Fibroblast of lung (primary cell): ENCODE measurements around the gene CD58. TPM values are rescaled to one million over a fixed set of nuclear protein-coding genes. Genes with fewer than 3 reads are reported as not detected.

Experiments used
- DNase-seq, 2 donors: peaks; one replicate each; pipeline versions ENCODE4 v3.0.0 to v3.0.0-alpha.2; 2010; ENCODE audit warnings: low read depth in 2 of 2
- H2AFZ ChIP-seq: 2 replicates; pipeline ENCODE4 v1.5.1; 2012; ENCODE audit warnings: low read length, control low read depth, inconsistent platforms
- H3K27ac ChIP-seq: 2 replicates; pipeline ENCODE4 v1.5.1; 2011; ENCODE audit warnings: low read length, control low read depth; ENCODE audit not compliant: insufficient read depth
- H3K27me3 ChIP-seq: 2 replicates; pipeline ENCODE4 v1.5.1; 2011; ENCODE audit warnings: mild to moderate bottlenecking, low read length; ENCODE audit not compliant: control insufficient read depth, insufficient read depth
- H3K36me3 ChIP-seq: 2 replicates; pipeline ENCODE4 v1.5.1; 2011; ENCODE audit warnings: low read length; ENCODE audit not compliant: control insufficient read depth, insufficient read depth
- H3K4me1 ChIP-seq: 2 replicates; pipeline ENCODE4 v1.5.1; 2011; ENCODE audit warnings: low read length; ENCODE audit not compliant: control insufficient read depth, insufficient read depth; ENCODE audit errors: extremely low read depth
- H3K4me2 ChIP-seq: 2 replicates; pipeline ENCODE4 v1.5.1; 2011; ENCODE audit warnings: low read length, control low read depth; ENCODE audit not compliant: insufficient read depth; ENCODE audit errors: extremely low read depth
- H3K4me3 ChIP-seq, 4 experiments: fragments of 200-600 bp in 1 of 4; sonication (generic) in 1 of 4; replicated peaks in 1 of 4; 2 replicates each; pipeline ENCODE4 v1.5.1; 2011 to 2016; ENCODE audit warnings: low read length in 4 of 4, low read depth in 3 of 4, mild to moderate bottlenecking in 3 of 4, control low read depth in 2 of 4, inconsistent platforms in 1 of 4, mixed read lengths in 1 of 4; ENCODE audit not compliant: insufficient read depth in 1 of 4; ENCODE audit errors: control extremely low read depth in 1 of 4
- H3K79me2 ChIP-seq: 2 replicates; pipeline ENCODE4 v1.5.1; 2012; ENCODE audit warnings: mild to moderate bottlenecking, low read length, inconsistent platforms; ENCODE audit not compliant: control insufficient read depth, insufficient read depth
- H3K9ac ChIP-seq: 2 replicates; pipeline ENCODE4 v1.5.1; 2011; ENCODE audit warnings: mild to moderate bottlenecking, low read length, control low read depth; ENCODE audit not compliant: insufficient read depth
- H3K9me3 ChIP-seq: 2 replicates; pipeline ENCODE4 v1.5.1; 2012; ENCODE audit warnings: low read depth, low read length; ENCODE audit not compliant: control insufficient read depth, insufficient read depth
- H4K20me1 ChIP-seq: 2 replicates; pipeline ENCODE4 v1.5.1; 2011; ENCODE audit warnings: low read length; ENCODE audit not compliant: control insufficient read depth, insufficient read depth; ENCODE audit errors: extremely low read depth
- EZH2 ChIP-seq: IDR thresholded peaks from 2 replicates; pipeline ENCODE4 v1.5.1; 2012; ENCODE audit warnings: low read length, control low read depth, mild to moderate bottlenecking; ENCODE audit errors: missing control alignments
- polyA plus RNA-seq, 2 donors: library from polyadenylated mRNA; depleted of rRNA in 1 of 2; stranded (reverse) in 1 of 2; unstranded in 1 of 2; fragments of >200 nt; gene quantifications; 2 replicates each; pipeline ENCODE4 v1.2.1, GENCODE V29; 2011 to 2012; ENCODE audit warnings: missing spikeins in 1 of 2
- total RNA-seq: library from RNA; depleted of rRNA; stranded (reverse); fragments of >200 nt; gene quantifications from 2 replicates; pipeline ENCODE4 v1.2.1, GENCODE V29; 2014
- TF ChIP-seq, protein P1 (sequence below), 2 donors: IDR thresholded peaks in 1 of 2; conservative IDR thresholded peaks in 1 of 2; 1 replicate in 1 of 2; 2 replicates in 1 of 2; pipeline ENCODE4 v1.5.1; 2011 to 2012; ENCODE audit warnings: low read length in 2 of 2, control low read depth in 1 of 2, inconsistent platforms in 1 of 2, low read depth in 1 of 2, mild to moderate bottlenecking in 1 of 2

Gene CD58
- total and polyA plus RNA-seq, 2 donors (not counting 1 experiment from before 2014, with no cell fraction given): 8.4 to 16.3 TPM

DNA sequence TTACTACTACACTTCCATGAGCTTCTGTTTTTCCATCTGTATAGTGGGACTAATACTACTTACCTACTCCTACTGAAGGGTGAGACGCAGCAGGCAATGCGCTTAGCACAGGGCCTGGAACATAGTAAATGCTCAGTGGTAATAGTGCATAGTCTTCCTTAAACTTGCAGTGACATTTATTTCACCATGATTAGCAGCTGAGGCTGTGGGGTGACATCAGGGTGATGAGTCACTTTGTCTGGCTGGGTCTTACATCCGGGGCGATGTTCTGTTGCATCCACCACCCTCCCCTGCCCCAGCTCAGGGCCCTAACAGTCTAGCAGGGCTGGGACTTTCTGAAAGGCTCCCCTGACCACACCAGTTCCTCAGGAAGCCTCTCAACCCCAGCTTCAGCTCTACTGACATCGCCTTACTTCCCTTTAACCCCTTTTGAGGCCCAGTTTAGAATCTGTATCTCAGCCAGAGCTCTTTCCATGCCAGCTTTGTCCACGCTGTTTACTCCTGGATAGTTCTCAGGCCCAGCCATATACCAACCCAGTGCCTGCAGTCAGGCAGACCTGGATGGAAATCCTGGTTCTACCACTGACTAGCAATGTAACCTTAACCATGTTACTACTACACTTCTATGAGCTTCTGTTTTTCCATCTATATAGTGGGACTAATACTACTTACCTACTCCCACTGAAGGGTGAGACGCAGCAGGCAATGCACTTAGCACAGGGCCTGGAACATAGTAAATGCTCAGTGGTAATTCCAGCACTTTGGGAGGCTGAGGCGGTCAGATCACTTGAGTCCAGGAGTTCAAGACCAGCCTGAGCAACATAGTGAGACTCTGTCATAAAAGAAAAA is 66.3 kb downstream of the CD58 start:
- no peaks in the 10 kb centered on the region for H3K9me3 ChIP-seq
- no peak overlapping the region for H3K27ac ChIP-seq
- no peak overlapping the region for H3K4me2 ChIP-seq
- H4K20me1 ChIP-seq: no peaks in the 10 kb centered on the region
- peaks cover 16% of the 10 kb centered on the region for H3K4me1 ChIP-seq
- H3K79me2 ChIP-seq: no peaks in the 10 kb centered on the region
- no peaks in the 10 kb centered on the region for H3K36me3 ChIP-seq
- DNase-seq: peak; percentile 75 to 85
- H3K27me3 ChIP-seq: no peaks in the 10 kb centered on the region
- H3K4me3 ChIP-seq: no peak overlapping the region
- H2AFZ ChIP-seq: peak overlapping the region; percentile 33
- no peak overlapping the region for H3K9ac ChIP-seq
- TF ChIP-seq, protein P1, sequence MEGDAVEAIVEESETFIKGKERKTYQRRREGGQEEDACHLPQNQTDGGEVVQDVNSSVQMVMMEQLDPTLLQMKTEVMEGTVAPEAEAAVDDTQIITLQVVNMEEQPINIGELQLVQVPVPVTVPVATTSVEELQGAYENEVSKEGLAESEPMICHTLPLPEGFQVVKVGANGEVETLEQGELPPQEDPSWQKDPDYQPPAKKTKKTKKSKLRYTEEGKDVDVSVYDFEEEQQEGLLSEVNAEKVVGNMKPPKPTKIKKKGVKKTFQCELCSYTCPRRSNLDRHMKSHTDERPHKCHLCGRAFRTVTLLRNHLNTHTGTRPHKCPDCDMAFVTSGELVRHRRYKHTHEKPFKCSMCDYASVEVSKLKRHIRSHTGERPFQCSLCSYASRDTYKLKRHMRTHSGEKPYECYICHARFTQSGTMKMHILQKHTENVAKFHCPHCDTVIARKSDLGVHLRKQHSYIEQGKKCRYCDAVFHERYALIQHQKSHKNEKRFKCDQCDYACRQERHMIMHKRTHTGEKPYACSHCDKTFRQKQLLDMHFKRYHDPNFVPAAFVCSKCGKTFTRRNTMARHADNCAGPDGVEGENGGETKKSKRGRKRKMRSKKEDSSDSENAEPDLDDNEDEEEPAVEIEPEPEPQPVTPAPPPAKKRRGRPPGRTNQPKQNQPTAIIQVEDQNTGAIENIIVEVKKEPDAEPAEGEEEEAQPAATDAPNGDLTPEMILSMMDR (conservative IDR thresholded peaks at IDR 0.05 in 1 of 2, IDR thresholded peaks at IDR 0.05 in 1 of 2; ENCODE audit: low read depth in 1 of 2, low read length in 2 of 2): no peak
- no peak for TF ChIP-seq EZH2

GRCh38 chr1:116503546-116504307 is 67.1 kb downstream of the CD58 start:
- Histone ChIP-seq H3K4me3 (no peak overlapping the region), H3K27me3 (no peaks in the 10 kb centered on the region), H3K9ac (no peak overlapping the region), H2AFZ (no peak overlapping the region), H3K4me2 (no peak overlapping the region), H3K4me1 (peaks cover 10% of the 10 kb centered on the region), H3K27ac (no peak overlapping the region), H3K79me2 (no peaks in the 10 kb centered on the region), H3K36me3 (no peaks in the 10 kb centered on the region), H3K9me3 (no peaks in the 10 kb centered on the region), H4K20me1 (no peaks in the 10 kb centered on the region)
- TF ChIP-seq, protein P1 (conservative IDR thresholded peaks at IDR 0.05 in 1 of 2, IDR thresholded peaks at IDR 0.05 in 1 of 2; ENCODE audit: low read depth in 1 of 2, low read length in 2 of 2): no peak
- no peak for TF ChIP-seq EZH2
- DNase-seq: peak in 1 of 2 donors; percentile 20

- Histone ChIP-seq H3K9me3 (no peaks in the 10 kb centered on the region), H2AFZ (no peak overlapping the region)
Observed at GRCh38 chr1:116502671-116503314, 68.0 kb downstream of the CD58 start.

More at GRCh38 chr1:116502671-116503314, 68.0 kb downstream of the CD58 start:
- H3K4me3 ChIP-seq: no peak overlapping the region
- no peaks in the 10 kb centered on the region for H3K27me3 ChIP-seq
- no peak overlapping the region for H3K4me2 ChIP-seq
- no peaks in the 10 kb centered on the region for H4K20me1 ChIP-seq
- no peaks in the 10 kb centered on the region for H3K36me3 ChIP-seq
- no peak for TF ChIP-seq EZH2
- TF ChIP-seq, protein P1 (conservative IDR thresholded peaks at IDR 0.05 in 1 of 2, IDR thresholded peaks at IDR 0.05 in 1 of 2; ENCODE audit: low read depth in 1 of 2, low read length in 2 of 2): no peak
- H3K27ac ChIP-seq: no peak overlapping the region
- no peaks in the 10 kb centered on the region for H3K79me2 ChIP-seq
- H3K9ac ChIP-seq: no peak overlapping the region
- no peak for DNase-seq
- peaks cover 2% of the 10 kb centered on the region for H3K4me1 ChIP-seq
